ENCODE results near the gene MRPL20.
"Not testable (repeated sequence)": the region's sequence is repeated elsewhere in the genome, so short reads cannot be mapped to it uniquely, and the experiment has no call there.

The MRPL20 gene

GRCh38 chr1:1385931-1386330, 21.2 kb downstream of the MRPL20 start:
- DNase-seq (ENCODE audit: low spot score): no peak

GRCh38 chr1:1385339-1385738, 21.8 kb downstream of the MRPL20 start:
- DNase-seq (ENCODE audit: low spot score): not testable (repeated sequence)

GRCh38 chr1:1381294-1381693, 25.8 kb downstream of the MRPL20 start:
- DNase-seq (ENCODE audit: low spot score): no peak

- DNase-seq (ENCODE audit: low spot score): no peak
These were observed 26.2 kb downstream of the MRPL20 start for GRCh38 chr1:1380860-1381259.

DNA sequence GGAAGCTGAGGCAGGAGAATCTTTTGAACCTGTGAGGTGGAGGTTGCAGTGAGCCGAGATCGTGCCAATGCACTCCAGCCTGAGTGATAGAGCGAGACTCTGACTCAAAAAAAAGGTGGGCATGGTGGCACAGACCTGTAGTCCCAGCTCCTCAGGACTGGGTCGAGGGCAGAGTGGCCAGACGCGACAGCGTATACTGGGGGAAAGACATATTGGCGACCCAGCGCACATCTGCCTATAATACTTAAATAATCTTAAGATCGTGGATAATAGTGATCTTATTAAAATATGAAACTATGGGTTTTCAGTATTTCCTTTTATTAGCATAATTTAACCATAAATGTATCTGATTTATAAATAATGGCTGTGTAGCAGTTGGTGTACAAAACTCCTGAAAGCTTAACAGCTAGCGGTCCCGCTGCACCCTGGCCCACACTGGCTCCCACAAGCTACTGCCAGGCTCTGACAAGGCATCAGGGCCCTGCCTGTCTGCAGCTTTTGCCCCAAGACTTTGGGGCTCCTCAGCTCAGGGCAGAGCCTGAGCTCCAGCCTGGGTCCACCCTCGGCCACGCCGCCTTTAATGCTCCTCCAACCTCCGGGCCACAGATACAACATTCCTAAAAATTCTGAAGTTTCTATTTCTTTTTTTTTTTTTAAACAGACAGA, 29.4 kb downstream of the MRPL20 start:
- DNase-seq (ENCODE audit: low spot score): no peak

DNA sequence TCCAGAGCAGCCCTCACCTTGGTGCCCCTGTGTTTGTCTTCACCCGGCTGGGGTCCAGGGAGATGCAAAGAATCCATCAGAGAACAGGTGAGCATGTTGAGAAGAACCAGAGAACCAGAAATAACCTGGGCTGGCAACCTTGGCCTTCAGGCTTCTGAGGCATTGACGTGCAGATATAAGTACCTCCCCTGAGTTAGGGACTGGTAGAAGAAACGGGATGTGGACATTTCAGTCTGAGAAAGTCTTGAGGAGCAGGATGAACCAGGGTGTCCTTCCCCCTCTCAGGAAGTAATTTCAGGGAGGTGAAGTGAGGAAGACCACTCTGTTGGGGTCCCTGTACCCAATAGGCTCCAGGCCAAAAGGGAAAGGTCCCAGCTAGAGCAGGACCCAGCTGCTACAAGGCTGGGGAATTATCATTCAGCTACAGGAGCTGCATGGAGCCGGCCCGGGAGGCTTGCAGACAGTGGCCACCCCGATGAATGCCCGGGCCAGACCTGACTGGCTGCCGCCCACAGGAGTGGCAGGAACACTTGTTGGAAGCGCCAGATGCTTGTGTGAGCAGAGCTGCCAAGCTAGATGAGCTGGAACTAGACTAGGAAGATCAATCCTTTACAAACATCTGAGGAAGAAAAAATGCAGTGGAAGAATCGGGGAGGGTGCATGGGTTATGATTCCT, 30.4 kb downstream of the MRPL20 start:
- DNase-seq (ENCODE audit: low spot score): no peak

GRCh38 chr1:1374929-1375662, 32.0 kb downstream of the MRPL20 start, which contains the start of gene AURKAIP1:
TSS of gene AURKAIP1 (minus strand) at chr1:1375207. CDS start at chr1:1374756, 451 bp downstream.
- peak; percentile 99 for DNase-seq (ENCODE audit: low spot score)

- no peak for DNase-seq (ENCODE audit: low spot score)
These were observed 32.5 kb downstream of the MRPL20 start for GRCh38 chr1:1374589-1374928.

DNA sequence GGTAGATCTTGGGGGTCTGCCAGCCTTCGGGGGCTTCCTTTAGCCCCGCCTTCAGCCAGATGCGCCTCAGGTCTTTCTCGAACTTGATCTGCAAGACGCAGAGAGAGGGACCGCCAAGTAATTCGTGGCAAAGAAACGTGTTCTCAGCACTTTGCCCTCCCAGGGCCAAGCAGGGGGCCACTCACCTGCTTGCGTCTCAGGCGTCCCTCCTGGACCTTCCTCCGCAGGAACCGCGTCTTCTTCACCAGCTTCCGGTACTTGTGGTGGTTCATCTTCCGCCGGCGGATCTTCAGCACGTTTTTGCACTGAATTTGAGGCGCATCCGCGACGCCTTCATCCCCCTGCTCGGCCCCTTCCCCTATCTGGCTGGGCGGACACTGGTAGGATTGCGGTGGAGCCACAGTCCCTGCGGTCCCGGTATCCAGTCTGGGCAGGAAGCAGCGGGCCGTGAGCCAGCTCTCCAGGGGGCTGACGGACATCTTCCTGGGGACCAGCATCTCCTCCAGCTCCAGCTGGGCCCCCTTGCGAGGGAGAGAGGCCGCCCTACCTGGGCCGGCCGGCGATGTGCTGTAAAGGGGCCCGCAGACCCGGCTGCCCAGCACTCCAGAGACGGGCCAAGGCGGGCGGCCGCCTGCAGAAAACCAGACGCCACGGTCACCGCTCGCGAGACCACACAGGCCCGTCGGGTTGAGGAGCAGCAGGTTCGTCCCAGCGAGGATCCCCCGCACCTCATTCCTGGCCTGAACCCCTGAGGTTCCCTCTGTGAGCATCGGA, 33.1 kb downstream of the MRPL20 start:
- no peak for DNase-seq (ENCODE audit: low spot score)

DNA sequence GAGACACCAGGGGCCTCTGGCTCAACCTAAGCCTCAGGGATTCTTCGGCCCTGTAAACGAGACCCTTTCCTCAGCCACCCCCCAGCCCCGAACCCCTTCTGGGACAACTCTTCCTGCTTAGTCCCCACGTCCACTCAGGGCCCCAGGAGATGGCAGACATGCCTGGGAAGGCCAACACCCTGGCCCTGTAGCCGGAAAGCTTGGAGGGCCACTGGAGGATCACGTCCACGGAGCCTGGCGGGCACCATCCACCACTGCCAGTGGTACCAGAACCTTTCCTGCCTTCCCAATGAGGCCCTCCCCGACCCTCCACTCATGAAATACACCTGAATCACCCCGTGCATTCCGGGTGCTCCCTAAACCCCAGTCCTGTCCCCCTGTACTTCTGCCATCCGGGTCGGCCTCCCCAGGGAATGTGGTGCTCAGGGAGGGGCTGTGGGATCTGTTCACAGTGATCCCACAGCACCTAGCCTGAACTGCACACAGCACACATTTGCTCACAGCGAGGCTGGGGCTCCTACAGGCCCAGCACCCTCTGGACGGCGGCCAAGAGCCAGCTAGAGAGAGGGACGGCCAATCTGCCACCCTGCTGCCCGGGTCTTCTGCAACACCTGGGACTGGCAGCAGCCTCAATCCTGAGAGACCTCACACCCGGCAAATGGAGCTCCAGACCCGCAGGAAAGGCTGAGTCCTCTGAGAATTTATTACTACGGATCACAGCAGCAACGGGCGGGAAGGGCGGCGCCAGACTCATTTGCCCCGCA, 33.9 kb downstream of the MRPL20 start:
- no peak for DNase-seq (ENCODE audit: low spot score)

GRCh38 chr1:1371746-1372711, 35.1 kb downstream of the MRPL20 start:
- peak; percentile 57 for DNase-seq (ENCODE audit: low spot score)

DNA sequence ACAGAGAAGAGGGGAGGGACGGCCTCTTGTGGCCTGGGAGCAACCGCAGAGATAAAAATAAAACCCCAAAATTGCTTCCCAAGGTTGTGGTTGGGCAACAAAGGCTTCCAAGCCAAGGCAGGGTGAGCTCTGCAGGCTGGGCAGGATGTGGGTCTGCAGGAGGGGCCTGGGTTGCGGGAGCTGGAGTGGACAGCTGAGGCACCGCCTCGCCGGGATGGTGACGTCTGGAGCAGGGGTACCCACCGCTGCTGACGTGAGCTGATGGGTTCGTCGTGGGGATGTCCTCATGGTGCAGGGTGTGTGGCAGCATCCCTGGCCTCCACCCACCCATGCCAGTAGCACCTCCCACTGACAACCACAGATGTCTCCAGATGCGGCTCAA, 35.7 kb downstream of the MRPL20 start:
- DNase-seq (ENCODE audit: low spot score): no peak

DNA sequence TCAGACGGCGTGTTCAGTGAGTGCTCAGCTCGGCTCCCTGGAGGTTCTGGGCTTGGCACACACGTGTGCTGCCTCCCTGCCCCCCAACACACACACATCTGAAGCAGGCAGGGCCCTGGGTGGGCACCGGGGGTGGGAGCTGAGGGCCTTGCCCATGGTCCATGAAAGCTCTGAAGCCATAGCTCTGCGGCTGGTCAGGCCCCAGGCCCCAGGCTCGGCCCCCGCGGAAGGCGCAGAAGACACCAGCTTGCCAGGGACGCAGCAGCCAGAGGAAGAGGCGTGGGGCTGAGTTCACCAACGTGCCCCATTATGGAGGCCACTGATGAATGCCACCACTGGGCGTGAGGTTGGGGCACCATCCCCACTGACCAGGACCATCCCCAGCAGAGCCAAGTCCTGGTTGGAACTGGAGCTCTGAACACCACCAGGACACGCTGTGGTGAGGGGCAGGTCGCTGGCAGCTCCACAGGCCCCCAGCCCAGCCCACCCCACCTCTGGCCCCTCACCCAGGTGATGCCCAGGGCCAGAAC, 36.3 kb downstream of the MRPL20 start:
- DNase-seq (ENCODE audit: low spot score): no peak

- DNase-seq (ENCODE audit: low spot score): not testable (repeated sequence)
These were observed 37.0 kb downstream of the MRPL20 start for GRCh38 chr1:1370094-1370493.

DNA sequence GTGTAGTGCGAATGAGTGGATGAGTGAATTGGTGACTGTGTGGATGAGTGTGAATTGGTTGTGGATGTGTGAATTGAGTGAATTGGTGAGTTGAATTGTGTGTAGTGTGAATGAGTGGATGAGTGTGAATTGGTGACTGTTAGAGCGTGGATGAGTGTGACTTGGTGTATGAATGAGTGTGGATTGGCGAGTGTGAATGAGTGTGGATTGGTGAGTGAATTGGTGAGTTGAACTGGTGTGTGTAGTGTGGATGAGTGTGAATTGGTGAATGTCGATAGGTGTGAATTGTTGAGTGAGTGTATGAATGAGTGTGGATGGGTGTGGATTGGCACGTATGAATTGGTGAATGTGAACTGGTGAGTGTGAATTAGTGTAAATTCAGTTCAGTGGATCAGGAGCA, 39.8 kb downstream of the MRPL20 start:
- DNase-seq (ENCODE audit: low spot score): no peak

DNA sequence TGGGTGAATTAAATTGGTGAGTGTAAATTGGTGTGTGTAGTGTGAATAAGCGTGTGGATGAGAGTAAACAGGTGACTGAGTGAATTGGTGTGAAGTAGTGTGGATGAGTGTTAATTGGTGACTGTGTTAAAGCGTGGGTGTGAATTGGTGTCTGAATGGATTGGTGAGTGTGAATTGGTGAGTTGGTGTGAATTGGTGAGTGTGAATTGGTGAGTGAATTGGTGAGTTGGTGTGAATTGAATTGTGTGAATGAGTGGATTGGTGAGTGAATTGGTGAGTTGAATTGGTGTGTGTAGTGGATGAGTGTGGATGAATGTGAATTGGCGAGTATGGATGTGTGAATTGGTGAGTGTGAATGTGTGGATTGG, 40.4 kb downstream of the MRPL20 start:
- no peak for DNase-seq (ENCODE audit: low spot score)

GRCh38 chr1:1365875-1366698, 41.0 kb downstream of the MRPL20 start:
- DNase-seq (ENCODE audit: low spot score): no peak

- no peak for DNase-seq (ENCODE audit: low spot score)
These were observed 42.8 kb downstream of the MRPL20 start for GRCh38 chr1:1364266-1364665.

- DNase-seq (ENCODE audit: low spot score): no peak
These were observed 45.1 kb downstream of the MRPL20 start for GRCh38 chr1:1361982-1362423.
